Left lung (tissue), 10 donors: ENCODE data around the gene TSN. TPM values are rescaled to one million over a fixed set of nuclear protein-coding genes. Genes with fewer than 3 reads are reported as not detected.
"Not testable (repeated sequence)": the region's sequence is repeated elsewhere in the genome, so short reads cannot be mapped to it uniquely, and the experiment has no call there.

Experiments
- ATAC-seq: fragments of 200-7000 bp; cut with Tn5 transposase; one replicate; pipeline ENCODE4 v1.9.1; 2020; ENCODE audit warnings: moderate library complexity
- DNase-seq, 4 donors: peaks; one replicate each; pipeline ENCODE4 v3.0.0-alpha.2; 2013 to 2020
- H3K27ac ChIP-seq, 2 donors: fragments of 200-600 bp; sonication (generic) in 1 of 2; one replicate each; pipeline versions ENCODE4 v1.5.0 to v1.8.0; 2020 to 2021
- H3K27me3 ChIP-seq, 2 donors: fragments of 200-600 bp; sonication (generic) in 1 of 2; one replicate each; pipeline versions ENCODE4 v1.5.0 to v1.8.0; 2020 to 2021
- H3K36me3 ChIP-seq, 2 donors: fragments of 200-600 bp; sonication (generic) in 1 of 2; one replicate each; pipeline versions ENCODE4 v1.5.0 to v1.8.0; 2020 to 2021
- H3K4me1 ChIP-seq, 2 donors: fragments of 200-600 bp; one replicate each; pipeline ENCODE4 v1.8.0; 2021
- H3K4me3 ChIP-seq, 2 donors: fragments of 200-600 bp; sonication (generic) in 1 of 2; one replicate each; pipeline versions ENCODE4 v1.5.0 to v1.8.0; 2020 to 2021; ENCODE audit warnings: mild to moderate bottlenecking in 1 of 2
- H3K9me3 ChIP-seq, 2 donors: fragments of 200-600 bp; sonication (generic) in 1 of 2; one replicate each; pipeline versions ENCODE4 v1.5.0 to v1.8.0; 2020 to 2021
- intact Hi-C, 2 donors: fragments of 100-400 bp; cut with DNase I; formaldehyde crosslinking; loops; one replicate each; pipeline versions ENCODE4 v1.11.2 to v1.14.2; 2022
- polyA plus RNA-seq, 6 donors: library from polyadenylated mRNA; unstranded; fragments of 120-200 nt; gene quantifications; one replicate each; pipeline ENCODE4 v1.2.1, GENCODE V29; 2013; ENCODE audit not compliant: insufficient read length in 6 of 6
- total RNA-seq, 2 donors: library from RNA; stranded (reverse); fragmentation: NEBNext Ultra II Directional; extraction: Animal tissue kit (Norgen Biotek cat#: 25700); gene quantifications; one replicate each; pipeline ENCODE4 v1.2.1, GENCODE V29; 2021
- TF ChIP-seq, protein P1 (sequence below), 2 donors: fragments of 200-600 bp; sonication (generic) in 1 of 2; IDR thresholded peaks; one replicate each; pipeline versions ENCODE4 v1.5.0 to v1.8.0; 2021; ENCODE audit warnings: antibody characterized with exemption in 2 of 2
- donor health status: DM: no; HTN: yes; CAD: no.
- donor health status: DM: no; HTN: no; CAD: no.

TSN gene
- total and polyA plus RNA-seq, 8 donors: 51.3 to 94.3 (median 86.4) TPM

DNA sequence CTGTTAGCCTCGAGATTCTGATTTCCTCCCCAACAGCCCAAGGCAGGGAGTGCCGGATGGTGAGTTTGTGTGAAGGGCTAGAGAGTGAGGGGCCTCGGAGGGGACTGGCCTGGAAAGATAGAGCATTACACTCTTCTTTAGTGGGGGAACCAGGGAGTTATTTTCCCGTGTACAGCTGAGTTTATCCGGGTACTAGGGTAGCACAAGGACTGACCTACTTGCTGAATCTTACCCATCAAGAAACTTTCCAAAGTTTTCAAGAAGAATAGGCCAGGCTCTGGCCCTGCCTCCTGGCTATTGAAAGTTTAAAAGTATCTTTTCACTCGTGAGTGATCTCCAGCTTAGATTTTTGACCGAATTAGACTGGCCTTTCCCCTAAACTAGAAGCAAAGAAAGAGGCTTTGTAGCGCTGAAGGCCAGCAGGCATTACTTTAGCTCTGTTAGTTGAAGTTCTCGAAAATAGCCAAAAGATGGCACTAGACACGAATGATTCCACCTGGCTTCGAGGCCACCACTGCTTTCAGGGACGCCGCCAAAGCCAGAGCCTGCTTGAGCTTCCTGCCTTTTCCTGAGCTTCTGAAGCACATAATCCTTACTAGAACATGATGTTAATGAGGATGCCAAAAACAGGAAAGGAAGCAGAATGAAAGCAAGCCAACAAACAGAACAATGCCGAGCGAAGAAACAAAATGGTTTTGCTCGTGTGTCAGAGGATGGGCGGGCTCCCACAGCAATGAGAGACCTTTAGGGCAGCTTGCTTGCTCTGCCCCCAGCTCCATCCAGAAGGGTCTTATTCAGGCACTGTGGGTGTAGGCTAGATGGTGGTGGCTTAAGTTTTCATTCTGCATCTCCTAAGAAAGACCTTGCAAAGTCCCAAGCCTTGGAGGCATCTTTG is 55.8 kb downstream of the TSN start:
- intact Hi-C loops: no loop called here
- Histone ChIP-seq H3K27me3 (no peaks in the 10 kb centered on the region), H3K9me3 (no peaks in the 10 kb centered on the region), H3K4me3 (no peak overlapping the region), H3K27ac (no peak overlapping the region), H3K4me1 (no peaks in the 10 kb centered on the region), H3K36me3 (no peaks in the 10 kb centered on the region)
- TF ChIP-seq, protein P1, sequence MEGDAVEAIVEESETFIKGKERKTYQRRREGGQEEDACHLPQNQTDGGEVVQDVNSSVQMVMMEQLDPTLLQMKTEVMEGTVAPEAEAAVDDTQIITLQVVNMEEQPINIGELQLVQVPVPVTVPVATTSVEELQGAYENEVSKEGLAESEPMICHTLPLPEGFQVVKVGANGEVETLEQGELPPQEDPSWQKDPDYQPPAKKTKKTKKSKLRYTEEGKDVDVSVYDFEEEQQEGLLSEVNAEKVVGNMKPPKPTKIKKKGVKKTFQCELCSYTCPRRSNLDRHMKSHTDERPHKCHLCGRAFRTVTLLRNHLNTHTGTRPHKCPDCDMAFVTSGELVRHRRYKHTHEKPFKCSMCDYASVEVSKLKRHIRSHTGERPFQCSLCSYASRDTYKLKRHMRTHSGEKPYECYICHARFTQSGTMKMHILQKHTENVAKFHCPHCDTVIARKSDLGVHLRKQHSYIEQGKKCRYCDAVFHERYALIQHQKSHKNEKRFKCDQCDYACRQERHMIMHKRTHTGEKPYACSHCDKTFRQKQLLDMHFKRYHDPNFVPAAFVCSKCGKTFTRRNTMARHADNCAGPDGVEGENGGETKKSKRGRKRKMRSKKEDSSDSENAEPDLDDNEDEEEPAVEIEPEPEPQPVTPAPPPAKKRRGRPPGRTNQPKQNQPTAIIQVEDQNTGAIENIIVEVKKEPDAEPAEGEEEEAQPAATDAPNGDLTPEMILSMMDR (IDR thresholded peaks at IDR 0.05): peak in 1 of 2 donors; percentile 37
- DNase-seq (peak in 2 of 4 donors; percentile 53 to 79), ATAC-seq (peak; percentile 90)

DNA sequence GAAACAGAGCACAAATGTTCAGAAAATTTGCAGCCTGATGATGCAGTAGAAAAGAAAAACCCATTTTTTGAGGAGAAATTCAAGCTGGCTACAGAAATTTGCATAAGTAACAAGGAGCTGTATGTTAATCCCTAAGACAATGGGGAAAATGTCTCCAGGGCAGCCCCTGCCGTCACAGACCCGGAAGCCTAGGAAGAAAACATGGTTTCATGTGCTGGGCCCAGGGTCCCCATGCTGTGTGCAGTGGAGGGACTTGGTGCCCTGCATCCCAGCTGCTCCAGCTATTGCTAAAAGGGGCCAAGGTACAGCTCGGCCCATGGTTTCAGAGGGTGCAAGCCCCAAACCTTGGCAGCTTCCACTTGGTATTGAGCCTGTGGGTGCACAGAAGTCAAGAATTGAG is 57.6 kb downstream of the TSN start:
- H3K36me3 ChIP-seq, DNase-seq, H3K27me3 ChIP-seq, H3K9me3 ChIP-seq, ATAC-seq, H3K4me1 ChIP-seq, intact Hi-C loops, H3K4me3 ChIP-seq, H3K27ac ChIP-seq: not testable (repeated sequence)

DNA sequence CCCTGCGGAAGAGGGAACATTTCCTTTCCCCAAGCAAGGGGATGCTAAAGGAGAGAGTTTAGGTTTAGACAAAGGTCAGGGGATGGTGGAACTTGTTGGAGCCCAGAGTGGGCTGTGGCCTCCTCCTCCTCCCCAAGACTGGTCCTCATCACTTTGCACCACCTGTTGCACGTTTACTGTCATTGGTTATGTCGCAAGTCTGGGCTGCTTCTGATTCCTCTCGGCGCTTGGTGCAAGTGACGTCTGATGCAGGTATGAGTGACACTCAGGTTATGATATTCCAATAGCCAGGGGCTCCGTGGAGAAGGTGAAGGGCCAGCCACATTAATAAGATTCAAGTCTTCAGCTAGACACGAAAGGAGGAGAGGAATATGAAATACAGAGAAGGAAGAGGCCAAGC is 59.8 kb downstream of the TSN start:
- DNase-seq (no peak), ATAC-seq (no peak)
- H3K9me3 ChIP-seq: peaks cover 0 to 4% of the 10 kb centered on the region in 2 donors
- no peaks in the 10 kb centered on the region for H3K4me1 ChIP-seq
- H3K27ac ChIP-seq: no peak overlapping the region
- no peak overlapping the region for H3K4me3 ChIP-seq
- H3K27me3 ChIP-seq: no peaks in the 10 kb centered on the region
- no peaks in the 10 kb centered on the region for H3K36me3 ChIP-seq
- intact Hi-C loops: no loop called here
- TF ChIP-seq, protein P1 (IDR thresholded peaks at IDR 0.05): no peak

DNA sequence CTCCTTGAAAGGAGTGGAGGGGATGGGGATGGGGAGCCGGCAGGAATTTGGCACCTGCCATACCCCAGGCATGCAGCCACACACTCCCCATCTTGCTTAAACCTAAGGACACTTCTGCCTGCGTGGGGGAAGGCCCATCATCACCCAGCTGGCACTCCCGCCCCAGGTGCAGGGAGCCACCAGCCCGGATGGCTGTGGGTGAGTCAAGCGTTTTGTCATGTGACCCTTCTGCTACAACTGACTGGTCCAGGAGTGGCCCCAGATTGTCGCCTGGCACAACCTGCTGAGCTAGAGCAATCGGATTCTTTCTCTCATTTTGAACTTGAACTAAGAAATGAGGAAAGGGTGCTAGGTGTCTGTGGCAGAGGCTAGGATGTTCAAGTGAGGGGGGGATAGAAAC is 61.3 kb downstream of the TSN start:
- Histone ChIP-seq H3K4me3 (no peak overlapping the region), H3K36me3 (no peaks in the 10 kb centered on the region), H3K4me1 (no peaks in the 10 kb centered on the region), H3K27me3 (no peaks in the 10 kb centered on the region), H3K9me3 (peaks cover 0 to 4% of the 10 kb centered on the region in 2 donors), H3K27ac (no peak overlapping the region)
- intact Hi-C loops: no loop called here
- ATAC-seq (no peak), DNase-seq (no peak)
- TF ChIP-seq, protein P1 (IDR thresholded peaks at IDR 0.05): no peak

DNA sequence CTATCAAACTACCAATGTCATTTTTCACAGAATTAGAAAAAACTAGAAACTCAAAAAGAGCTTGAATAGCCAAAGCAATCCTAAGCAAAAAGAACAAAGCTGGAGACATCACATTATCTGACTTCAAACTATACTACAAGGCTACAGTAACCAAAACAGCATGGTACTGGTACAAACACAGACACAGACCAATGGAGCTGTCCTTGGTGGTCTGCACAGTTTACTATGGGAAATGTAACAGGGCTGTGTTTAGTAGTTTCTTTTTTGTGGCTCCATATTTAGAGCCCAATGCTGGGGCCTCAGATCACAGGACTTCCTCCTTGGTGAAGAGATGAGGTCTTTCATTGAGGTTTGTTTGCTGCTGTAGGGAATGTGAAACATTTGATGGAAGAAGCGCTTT is 61.9 kb downstream of the TSN start:
- intact Hi-C loops, DNase-seq, H3K36me3 ChIP-seq, H3K27ac ChIP-seq, H3K9me3 ChIP-seq, ATAC-seq, H3K4me1 ChIP-seq, H3K27me3 ChIP-seq, H3K4me3 ChIP-seq: not testable (repeated sequence)

Other genes with a start within 250 kb of the TSN start
- gene RNU4ATAC, start 224.8 kb upstream of the TSN start, total RNA-seq: not detected
- 1 to 10 TPM in 1 of 6 donors, not detected in 5; 2.0 TPM for gene RNU4ATAC, start 224.8 kb upstream of the TSN start, polyA plus RNA-seq
- 10 to 100 TPM; 42.9 to 51.7 TPM for gene CLASP1, start 106.2 kb upstream of the TSN start, total RNA-seq
- 10 to 100 TPM; 43.2 to 52.1 (median 48.7) TPM for gene CLASP1, start 106.2 kb upstream of the TSN start, polyA plus RNA-seq
- 10 to 100 TPM; 34.6 to 46.2 TPM for gene NIFK, start 18.8 kb upstream of the TSN start, total RNA-seq
- gene NIFK, start 18.8 kb upstream of the TSN start, polyA plus RNA-seq: 10 to 100 TPM; 59.1 to 71.3 (median 62.3) TPM